T-helper 2 cell treated with Interferon-gamma antibody and Interleukin-4, amounts not matched to agents 5 μg/mL and 100 μg/mL, for 36 hours (primary cell): ENCODE data around the gene FAM25G.
"Not testable (repeated sequence)": the region's sequence is repeated elsewhere in the genome, so short reads cannot be mapped to it uniquely, and the experiment has no call there.

Experiments used
- DNase-seq: peaks from one replicate; pipeline ENCODE4 v3.0.0; 2021; ENCODE audit warnings: low spot score
- H3K27ac Mint-ChIP-seq: one replicate; pipeline ENCODE4 v1.8.0; 2021; ENCODE audit warnings: mild to moderate bottlenecking, mixed read lengths
- H3K27me3 Mint-ChIP-seq: one replicate; pipeline ENCODE4 v1.8.0; 2021; ENCODE audit warnings: low read depth, mixed read lengths
- H3K36me3 Mint-ChIP-seq: one replicate; pipeline ENCODE4 v1.8.0; 2021; ENCODE audit warnings: low read depth, mixed read lengths
- H3K4me1 Mint-ChIP-seq: one replicate; pipeline ENCODE4 v1.8.0; 2021; ENCODE audit warnings: low read depth, mixed read lengths
- H3K4me3 Mint-ChIP-seq: one replicate; pipeline ENCODE4 v1.8.0; 2022; ENCODE audit warnings: mild to moderate bottlenecking, moderate library complexity, mixed read lengths
- H3K9me3 Mint-ChIP-seq: one replicate; pipeline ENCODE4 v1.8.0; 2021; ENCODE audit warnings: mixed read lengths

FAM25G gene

DNA sequence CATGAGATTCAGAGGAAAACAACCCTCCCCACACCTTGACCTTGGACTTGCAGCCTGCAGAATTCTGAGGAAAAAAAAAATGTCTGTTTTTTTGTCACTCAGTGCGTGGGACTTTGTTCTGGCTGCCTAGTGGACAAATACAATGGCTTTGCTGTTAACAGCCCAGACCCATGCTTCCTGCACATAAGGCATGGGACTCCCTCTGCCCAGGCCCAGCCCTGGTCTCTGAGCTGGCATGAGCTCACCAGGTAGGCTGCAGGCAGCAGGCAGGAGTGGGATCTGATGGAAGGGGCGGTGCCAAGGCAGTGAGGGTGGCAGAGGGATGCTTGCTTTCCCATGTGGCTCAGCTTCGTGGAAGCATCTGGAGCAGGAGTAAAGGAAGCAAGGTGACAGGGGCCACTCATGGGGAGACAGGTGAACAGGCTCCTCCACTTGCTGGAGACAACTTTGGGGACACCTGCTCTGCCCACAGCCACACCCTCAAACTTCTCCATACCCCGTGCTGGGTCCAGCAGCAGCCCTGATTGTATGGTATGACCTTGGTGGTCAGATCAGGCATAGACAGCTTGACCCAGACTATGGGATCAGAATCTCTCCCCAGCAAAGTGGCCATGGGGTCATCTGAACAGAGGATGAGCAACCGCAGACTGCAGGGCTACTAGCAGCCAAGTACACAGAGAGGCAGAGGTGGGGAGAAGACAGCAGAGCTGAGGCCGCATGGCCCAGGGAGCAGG lies 34.5 kb downstream of the FAM25G start:
- no peak overlapping the region for H3K4me3 Mint-ChIP-seq
- no peak for DNase-seq
- H3K27ac Mint-ChIP-seq = no peak overlapping the region
- no peaks in the 10 kb centered on the region for H3K36me3 Mint-ChIP-seq
- H3K9me3 Mint-ChIP-seq = no peaks in the 10 kb centered on the region
- peaks cover 4% of the 10 kb centered on the region for H3K27me3 Mint-ChIP-seq
- H3K4me1 Mint-ChIP-seq = peaks cover 24% of the 10 kb centered on the region

DNA sequence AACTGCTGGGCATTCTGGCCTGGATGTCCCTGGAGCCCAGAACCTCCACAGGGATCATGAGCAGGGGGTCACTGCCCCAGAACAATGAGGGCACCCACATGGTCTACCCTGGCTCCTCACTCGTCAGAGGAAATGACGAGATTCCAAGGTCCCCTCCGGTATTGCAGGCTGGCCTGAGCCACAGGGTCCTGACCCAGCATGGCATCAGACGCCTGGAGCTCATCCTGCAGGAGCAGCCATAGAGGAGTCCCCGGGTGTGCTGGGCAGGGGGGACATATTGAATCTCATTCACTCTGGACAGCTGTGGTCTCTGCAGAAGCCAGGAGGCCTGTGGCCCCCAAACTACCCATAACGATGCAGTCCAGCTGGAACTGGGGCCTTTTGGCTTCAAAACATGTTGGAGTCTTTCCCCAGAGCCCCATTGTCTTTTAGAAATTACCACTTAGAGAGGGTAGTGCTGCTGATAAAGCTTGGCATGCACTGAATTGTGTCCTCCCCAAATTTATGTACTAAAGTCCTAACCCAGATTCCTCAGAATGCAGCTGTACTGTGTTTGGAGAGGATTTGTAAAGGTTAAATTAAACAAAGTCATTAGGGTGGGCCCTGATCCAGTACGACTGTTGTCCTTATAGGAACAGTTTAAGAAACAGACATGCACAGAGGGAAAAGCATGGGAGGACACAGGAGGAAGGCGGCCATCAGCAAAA lies 35.3 kb downstream of the FAM25G start:
- DNase-seq = no peak
- peaks cover 22% of the 10 kb centered on the region for H3K4me1 Mint-ChIP-seq
- H3K36me3 Mint-ChIP-seq = no peaks in the 10 kb centered on the region
- peaks cover 4% of the 10 kb centered on the region for H3K27me3 Mint-ChIP-seq
- H3K27ac Mint-ChIP-seq = no peak overlapping the region
- H3K9me3 Mint-ChIP-seq = no peaks in the 10 kb centered on the region
- no peak overlapping the region for H3K4me3 Mint-ChIP-seq

- H3K9me3 Mint-ChIP-seq, H3K27ac Mint-ChIP-seq, DNase-seq, H3K4me3 Mint-ChIP-seq, H3K36me3 Mint-ChIP-seq, H3K27me3 Mint-ChIP-seq: not testable (repeated sequence)
- peaks cover 19% of the 10 kb centered on the region for H3K4me1 Mint-ChIP-seq
Measured at GRCh38 chr10:47455350-47456078, 36.0 kb downstream of the FAM25G start.

- Mint-ChIP-seq H3K9me3 (no peaks in the 10 kb centered on the region), H3K27me3 (peaks cover 4% of the 10 kb centered on the region), H3K4me3 (no peak overlapping the region), H3K36me3 (no peaks in the 10 kb centered on the region), H3K27ac (no peak overlapping the region), H3K4me1 (peaks cover 19% of the 10 kb centered on the region)
- DNase-seq = no peak
Measured at GRCh38 chr10:47454780-47455058, 36.8 kb downstream of the FAM25G start.

DNA sequence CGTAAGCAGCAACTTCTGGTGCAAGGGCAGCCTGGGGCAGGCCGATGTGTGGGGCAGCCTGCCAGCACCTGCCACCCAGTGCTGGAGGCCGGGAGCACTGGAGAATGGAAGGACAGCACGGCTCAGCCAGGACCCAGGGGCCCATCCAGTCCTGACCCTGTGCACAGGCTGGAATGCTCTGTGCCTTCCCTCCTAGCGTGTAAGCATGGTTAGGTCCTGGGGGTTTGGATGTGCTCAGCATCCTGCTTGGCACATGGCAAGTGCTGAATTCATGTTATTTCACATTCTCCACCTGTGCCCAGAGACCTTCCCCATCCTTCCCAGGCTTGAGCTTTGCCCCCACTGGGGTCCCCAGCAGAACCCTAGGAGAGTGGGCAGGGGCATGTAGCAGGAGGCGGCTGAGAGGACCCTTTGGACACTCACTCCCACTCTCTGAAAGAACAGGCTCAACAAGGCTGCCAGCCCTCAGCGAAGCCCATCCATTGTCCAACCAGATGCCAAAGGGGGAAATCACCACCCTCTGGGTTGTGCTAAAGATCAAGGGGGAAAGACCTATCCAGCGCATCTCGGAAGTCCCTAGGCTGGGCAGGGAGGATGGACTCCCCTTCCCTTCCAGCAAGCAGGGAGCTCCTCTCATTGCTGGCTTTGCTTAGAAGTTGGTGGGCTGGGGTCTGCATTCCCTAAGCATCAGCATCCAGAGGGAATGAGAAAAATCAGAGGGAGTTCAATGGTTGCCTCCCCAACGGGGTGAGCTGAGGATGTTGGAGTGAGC lies 37.3 kb downstream of the FAM25G start:
- DNase-seq = no peak
- peaks cover 19% of the 10 kb centered on the region for H3K4me1 Mint-ChIP-seq
- no peaks in the 10 kb centered on the region for H3K9me3 Mint-ChIP-seq
- H3K27ac Mint-ChIP-seq = no peak overlapping the region
- H3K36me3 Mint-ChIP-seq = no peaks in the 10 kb centered on the region
- peaks cover 4% of the 10 kb centered on the region for H3K27me3 Mint-ChIP-seq
- H3K4me3 Mint-ChIP-seq = no peak overlapping the region

GRCh38 chr10:47453141-47454007 lies 38.1 kb downstream of the FAM25G start:
- no peak overlapping the region for H3K27ac Mint-ChIP-seq
- no peaks in the 10 kb centered on the region for H3K36me3 Mint-ChIP-seq
- no peak overlapping the region for H3K4me3 Mint-ChIP-seq
- H3K9me3 Mint-ChIP-seq = no peaks in the 10 kb centered on the region
- peaks cover 22% of the 10 kb centered on the region for H3K4me1 Mint-ChIP-seq
- H3K27me3 Mint-ChIP-seq = peaks cover 4% of the 10 kb centered on the region
- no peak for DNase-seq

DNA sequence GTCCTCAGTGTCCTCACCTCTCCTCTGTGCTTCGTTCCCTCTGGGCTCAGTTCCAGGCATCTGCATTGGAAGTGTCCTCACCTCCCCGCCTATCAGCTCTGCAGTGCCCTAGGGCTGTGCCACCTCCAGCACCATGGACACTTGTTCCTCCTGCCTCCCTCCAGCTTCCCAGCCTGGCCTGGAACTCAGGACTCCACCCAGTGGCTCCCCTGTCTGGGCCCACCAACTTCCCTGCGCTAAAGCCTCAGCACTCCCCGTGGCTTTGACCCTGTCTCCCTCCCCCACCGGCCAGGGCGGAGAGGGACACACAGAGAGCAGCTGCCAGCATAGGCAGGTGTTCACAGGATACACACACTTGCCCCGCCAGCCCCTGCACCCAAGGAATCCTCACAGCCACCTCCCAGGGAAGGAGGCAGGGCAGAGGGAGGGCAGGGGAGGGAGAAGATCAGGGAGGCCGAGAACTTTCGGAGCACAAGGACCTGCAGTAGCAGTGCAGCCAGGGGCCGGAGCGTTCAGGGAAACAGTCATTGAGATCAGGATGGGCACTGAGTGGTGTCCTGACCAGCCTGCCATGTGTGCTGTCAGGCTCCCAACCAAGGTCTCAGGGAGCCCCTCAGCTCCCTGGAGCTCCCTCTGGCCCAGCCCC lies 38.9 kb downstream of the FAM25G start:
- H3K4me3 Mint-ChIP-seq = no peak overlapping the region
- no peak overlapping the region for H3K27ac Mint-ChIP-seq
- DNase-seq = no peak
- H3K9me3 Mint-ChIP-seq = no peaks in the 10 kb centered on the region
- peaks cover 30% of the 10 kb centered on the region for H3K4me1 Mint-ChIP-seq
- peaks cover 4% of the 10 kb centered on the region for H3K27me3 Mint-ChIP-seq
- H3K36me3 Mint-ChIP-seq = no peaks in the 10 kb centered on the region

GRCh38 chr10:47451998-47452494 lies 39.5 kb downstream of the FAM25G start:
- Mint-ChIP-seq H3K4me3 (no peak overlapping the region), H3K27ac (no peak overlapping the region), H3K36me3 (no peaks in the 10 kb centered on the region), H3K27me3 (peaks cover 4% of the 10 kb centered on the region), H3K9me3 (no peaks in the 10 kb centered on the region), H3K4me1 (peaks cover 30% of the 10 kb centered on the region)
- DNase-seq = no peak

DNA sequence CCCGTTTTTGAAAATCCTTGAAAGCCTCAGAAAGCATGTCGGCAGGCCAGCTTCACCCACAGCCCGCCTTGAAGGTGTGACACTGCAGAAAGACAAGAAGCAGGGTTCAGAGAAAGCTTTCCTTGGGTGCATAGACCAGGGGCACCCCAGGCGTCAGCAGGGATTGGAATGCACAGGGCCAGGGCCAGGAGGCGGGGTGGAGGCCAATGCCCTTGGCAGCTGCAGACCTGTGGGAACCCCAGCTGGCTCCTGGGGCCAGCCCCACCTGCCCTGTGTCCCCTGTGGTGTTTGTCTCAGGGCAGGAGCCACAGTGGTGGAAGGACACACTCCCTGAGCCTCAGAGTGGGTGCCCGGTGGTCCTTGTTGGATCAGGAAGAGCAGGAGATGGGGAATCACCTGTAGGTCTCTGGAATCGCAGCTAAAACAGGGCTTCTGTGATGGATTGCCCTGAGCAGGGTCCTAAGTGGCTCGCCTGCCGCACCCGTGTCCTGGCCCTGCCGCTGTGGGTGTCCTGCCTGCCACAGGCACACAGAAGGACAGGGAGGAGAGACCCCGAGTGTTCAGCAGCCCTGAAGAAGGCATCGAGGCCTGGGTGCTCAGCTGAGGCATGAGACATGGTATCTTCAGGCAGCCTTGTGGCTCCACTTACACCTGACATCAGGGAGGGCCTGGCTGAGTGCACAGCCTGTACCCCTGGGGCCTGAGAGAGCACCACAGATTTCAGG lies 40.1 kb downstream of the FAM25G start:
- Mint-ChIP-seq H3K4me3 (no peak overlapping the region), H3K9me3 (no peaks in the 10 kb centered on the region), H3K4me1 (peaks cover 30% of the 10 kb centered on the region), H3K27ac (no peak overlapping the region), H3K27me3 (peaks cover 4% of the 10 kb centered on the region), H3K36me3 (no peaks in the 10 kb centered on the region)
- DNase-seq = no peak

GRCh38 chr10:47450442-47450841 lies 41.1 kb downstream of the FAM25G start:
- peaks cover 28% of the 10 kb centered on the region for H3K4me1 Mint-ChIP-seq
- peaks cover 7% of the 10 kb centered on the region for H3K9me3 Mint-ChIP-seq

GRCh38 chr10:47449979-47450378 lies 41.5 kb downstream of the FAM25G start:
- peaks cover 9% of the 10 kb centered on the region for H3K36me3 Mint-ChIP-seq
- peaks cover 4% of the 10 kb centered on the region for H3K27me3 Mint-ChIP-seq
- H3K4me1 Mint-ChIP-seq = peaks cover 25% of the 10 kb centered on the region
- no peak overlapping the region for H3K27ac Mint-ChIP-seq
- H3K4me3 Mint-ChIP-seq = no peak overlapping the region
- H3K9me3 Mint-ChIP-seq = peaks cover 12% of the 10 kb centered on the region
- no peak for DNase-seq

More at GRCh38 chr10:47450442-47450841, 41.1 kb downstream of the FAM25G start:
- Mint-ChIP-seq H3K27me3 (peaks cover 4% of the 10 kb centered on the region), H3K36me3 (peaks cover 6% of the 10 kb centered on the region), H3K4me3 (no peak overlapping the region), H3K27ac (no peak overlapping the region)
- no peak for DNase-seq
